COLO668 (cell line): ENCODE data around the gene C10orf90.

ENCODE experiments used
- DNase-seq: peaks from one replicate; lab custom pipeline; 2025; ENCODE audit not compliant: unreplicated experiment; lab: John Stamatoyannopoulos, UW

The C10orf90 gene

DNA sequence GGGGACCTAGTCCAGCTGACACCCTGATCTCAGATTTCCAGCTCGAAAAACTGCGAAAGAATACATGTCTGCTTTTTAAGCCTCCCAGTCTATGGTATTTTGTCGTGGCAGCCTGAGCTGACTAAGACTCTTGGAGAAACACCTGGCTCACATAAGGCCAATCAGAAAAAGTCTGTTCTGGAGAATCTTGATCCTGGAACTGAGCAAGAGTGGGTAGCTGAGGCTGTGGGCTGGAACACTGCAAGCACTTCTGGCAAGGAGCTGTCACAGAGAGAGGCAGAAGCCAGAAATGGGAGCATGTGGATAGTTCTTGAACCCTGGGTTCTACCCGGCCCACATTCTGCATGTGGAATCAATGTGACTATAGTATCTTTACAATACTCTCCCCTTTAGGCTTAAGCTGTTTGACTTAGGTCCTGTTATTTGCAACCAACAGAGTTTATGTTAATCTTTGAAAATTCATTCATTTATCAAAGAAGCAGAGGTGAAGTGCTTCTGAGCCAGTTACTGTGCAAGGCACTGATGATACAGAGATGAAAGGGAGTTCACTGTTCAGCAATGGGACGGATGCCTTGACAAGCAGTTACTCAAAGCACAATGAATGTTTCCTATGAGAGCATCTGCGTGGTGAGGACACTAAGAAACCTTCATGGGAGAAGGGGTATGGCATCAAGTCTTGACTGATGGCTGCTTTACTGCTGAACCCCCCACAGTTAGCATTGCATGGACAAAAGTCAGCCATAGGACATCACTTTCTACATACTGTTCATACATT is 4.4 kb upstream of the C10orf90 start:
- no peak for DNase-seq

DNA sequence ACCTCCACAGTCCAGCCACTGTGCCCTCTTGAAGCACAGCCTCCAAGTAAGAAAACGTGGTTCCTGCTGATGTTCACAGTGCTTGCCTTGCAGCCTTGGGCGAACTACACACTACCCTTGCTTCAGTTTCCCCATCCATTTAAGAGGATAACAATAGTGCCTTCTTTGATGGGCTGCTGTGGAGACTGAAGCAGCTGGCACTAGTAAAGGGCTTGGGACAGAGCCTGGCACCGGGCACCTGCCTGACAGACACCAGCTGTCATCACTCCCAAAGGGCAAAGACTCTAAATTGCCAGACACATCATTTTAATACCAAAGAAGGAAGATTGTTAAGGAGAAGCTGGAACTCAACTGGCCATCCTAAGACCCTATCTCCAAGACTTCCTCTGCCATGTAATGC is 3.1 kb upstream of the C10orf90 start:
- no peak for DNase-seq

DNA sequence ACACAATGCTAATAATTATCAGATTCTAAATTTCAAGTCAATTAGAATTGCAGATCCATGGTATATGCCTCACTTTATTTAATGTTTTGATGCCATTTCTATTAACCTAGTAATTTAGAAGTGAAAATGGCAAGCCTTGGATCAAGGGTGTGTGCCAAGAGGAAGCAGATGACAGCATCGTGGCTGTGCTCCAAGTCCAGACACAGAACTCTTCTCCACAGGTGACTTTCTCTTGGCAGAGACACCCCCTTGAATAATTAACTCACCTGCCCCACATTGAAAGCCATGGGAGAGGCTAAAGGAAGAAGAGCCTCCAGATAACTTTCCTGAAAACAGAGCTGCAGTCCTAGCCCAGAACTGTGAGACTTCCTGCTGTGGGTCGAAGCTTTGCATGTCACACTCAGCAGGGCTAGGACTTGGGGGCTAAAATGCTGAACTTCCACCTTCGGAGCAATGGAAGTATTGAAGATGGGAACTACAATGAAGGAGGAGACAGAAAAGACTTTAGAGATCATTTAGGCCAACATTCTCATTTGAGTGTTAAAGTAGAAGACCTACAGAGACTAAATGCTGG is 996 bp upstream of the C10orf90 start:
- DNase-seq: no peak

- no peak for DNase-seq
These were observed 385 bp upstream of the C10orf90 start for GRCh38 chr10:126670895-126671261.

GRCh38 chr10:126669168-126669567 is 1.3 kb downstream of the C10orf90 start:
- peak; percentile 10 for DNase-seq

- no peak for DNase-seq
These were observed 2.0 kb downstream of the C10orf90 start for GRCh38 chr10:126668505-126668904.

- DNase-seq: no peak
These were observed 2.9 kb downstream of the C10orf90 start for GRCh38 chr10:126667568-126667967.

DNA sequence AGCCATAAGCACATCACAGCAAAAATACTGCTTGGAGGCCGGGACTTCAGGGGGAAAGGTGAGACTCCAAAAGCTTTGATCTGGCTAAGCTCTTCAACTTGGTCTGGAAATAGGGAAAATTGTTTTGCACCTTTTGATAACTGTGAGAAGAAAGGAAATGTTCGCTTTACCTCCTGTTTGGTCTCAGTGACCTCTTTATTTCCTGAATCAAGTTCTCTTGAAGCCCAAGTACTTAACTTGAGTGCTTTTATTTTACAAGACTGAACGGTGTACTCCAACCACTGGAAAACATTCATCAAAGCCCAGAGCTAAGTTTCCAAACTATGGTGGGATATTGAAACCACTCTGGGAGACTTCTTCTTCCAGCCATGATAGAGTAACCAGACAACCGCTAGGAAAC is 5.3 kb downstream of the C10orf90 start:
- DNase-seq: no peak

GRCh38 chr10:126663880-126664279 is 6.6 kb downstream of the C10orf90 start:
- no peak for DNase-seq

DNA sequence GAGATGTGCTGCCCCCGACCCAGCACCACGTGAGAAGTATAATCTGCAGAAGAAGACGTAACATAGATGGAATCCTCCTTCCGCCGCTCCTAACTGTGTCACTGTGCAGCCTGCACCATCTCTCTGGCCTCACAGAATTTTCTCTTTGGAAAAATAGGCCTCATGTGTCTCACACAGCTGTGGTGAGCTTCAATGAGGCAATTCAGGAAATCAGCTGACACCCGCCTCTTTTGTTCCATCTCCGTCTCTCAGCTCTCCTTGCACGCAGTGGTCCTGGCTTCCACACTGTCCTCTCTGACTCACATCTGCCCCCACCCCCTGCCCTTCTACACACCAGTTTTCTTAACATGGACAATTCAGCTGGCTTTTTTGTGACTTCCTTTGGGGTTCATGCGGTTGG is 7.2 kb downstream of the C10orf90 start:
- DNase-seq: no peak

DNA sequence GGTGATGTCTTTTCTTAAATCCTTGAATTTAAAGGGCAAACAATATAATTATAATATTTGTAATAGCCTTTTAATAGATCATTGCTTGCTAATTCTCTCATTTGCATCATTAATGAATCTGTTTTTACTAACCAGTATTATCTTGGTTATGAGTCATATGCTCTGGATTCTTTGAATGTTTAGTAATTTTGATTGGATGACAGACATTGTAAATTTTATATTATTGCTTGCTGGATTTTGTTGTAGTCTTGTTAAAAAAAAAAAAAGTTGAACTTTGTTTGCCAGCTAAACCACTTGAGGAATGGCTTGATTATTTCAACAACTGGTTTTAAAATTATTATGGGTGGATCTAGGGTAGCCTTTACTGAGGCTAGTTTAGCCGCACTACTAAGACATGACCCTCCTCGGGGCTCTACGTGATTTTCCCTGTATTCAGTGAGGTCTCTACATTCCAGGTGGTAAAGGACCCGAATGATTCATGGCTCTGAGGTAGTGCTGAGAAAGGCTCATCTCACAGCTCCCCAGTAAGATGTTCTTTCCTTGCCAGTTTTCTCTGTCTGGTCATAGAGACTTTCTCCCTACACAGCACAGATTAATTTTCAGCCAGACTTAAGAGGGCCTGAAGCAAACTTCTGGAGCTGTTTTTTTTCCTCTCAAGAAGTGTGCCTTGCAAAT is 8.5 kb downstream of the C10orf90 start:
- DNase-seq: no peak

DNA sequence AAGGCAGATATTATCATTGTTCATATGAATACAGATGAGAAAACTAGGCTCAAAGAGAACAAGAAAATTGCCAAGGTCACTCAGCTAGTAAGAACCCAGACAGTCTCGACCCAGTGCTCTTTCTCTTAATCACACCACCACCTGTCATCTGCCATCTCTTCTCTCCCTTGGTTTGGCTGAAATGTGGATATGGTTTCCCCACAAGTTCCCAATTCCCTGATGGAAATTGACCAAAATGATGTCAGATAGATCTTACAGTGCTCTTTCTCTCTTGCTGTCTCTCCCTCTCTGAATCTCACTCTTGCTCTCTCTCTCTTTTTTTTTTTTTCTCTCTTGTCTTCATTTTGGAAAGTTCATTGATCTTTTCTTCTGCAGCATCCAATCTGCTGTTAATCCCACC is 9.1 kb downstream of the C10orf90 start:
- no peak for DNase-seq

DNA sequence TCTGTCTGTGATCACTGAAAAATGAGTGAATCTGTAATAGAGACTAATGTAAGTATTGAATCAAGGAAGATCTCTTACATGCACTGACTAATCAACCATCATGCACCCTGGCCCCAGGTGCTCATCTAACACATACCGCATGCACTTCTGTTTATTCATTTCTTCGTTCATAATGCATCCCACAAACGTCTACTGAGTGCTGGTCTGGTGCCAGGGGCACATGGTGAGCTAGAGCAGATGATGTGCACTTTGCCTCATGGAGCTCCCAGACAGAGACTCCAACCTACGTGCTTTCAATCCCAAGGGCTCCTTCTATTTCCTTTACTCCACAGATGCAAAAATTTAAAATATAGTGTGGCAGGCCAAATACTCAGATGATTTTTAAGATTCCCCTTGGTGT is 10.7 kb downstream of the C10orf90 start:
- no peak for DNase-seq

DNA sequence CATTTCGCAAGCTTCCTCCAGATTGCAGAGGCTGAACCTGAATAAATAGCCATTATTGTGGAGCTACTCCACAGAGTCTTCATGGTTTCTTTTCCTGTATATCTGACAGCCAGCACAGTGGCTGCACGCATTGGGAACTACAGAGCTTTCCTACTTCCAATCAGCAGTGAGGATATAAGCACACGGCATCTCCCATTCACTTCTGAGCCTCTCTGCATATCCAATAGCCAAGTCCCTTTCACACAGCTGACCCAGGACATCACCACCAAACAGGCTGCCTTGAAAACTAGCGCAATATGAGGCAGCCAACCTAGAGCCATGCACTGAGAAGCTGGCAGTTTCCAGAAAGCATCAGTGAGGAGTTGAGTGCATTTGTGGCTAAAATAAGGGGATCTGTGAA is 11.6 kb downstream of the C10orf90 start:
- no peak for DNase-seq

- DNase-seq: no peak
These were observed 15.9 kb downstream of the C10orf90 start for GRCh38 chr10:126654579-126654978.

DNA sequence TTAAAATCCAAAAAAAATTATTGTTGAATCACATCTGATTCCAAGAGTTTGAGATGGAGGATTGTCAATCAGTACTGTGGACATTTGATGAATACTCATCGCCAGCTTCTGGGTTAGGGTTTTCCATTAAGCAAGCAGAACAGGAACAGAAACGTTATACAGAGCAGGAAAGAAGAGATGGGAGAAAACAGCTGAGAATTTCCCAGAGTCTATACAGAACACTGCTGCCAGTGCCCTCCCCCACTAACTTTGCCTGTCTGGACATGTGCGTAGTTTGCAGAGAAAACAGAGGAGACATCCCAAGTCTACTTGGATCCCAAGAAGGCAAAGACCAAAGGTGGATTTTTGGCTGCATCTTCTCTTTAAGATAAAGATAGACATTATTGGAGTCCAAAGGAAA is 19.0 kb downstream of the C10orf90 start:
- DNase-seq: no peak

DNA sequence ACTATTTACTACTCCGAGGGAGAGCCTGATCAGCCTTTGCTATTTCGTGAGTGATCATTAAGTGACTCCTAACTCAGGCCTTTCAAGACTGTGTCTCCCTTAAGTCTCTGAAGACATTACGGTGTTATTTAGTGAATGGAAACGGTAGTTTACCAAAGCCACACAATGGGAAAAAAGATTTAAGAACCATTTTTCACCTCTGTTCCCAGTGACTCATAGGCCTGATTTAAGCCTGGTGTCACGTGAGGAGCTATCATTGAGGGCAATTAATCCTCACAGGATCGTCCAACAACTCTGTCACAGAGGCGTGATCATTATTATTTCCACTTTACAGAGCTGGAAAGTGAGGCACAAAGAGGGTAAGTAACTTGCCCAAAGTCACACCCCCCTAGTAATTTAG is 20.3 kb downstream of the C10orf90 start:
- no peak for DNase-seq

DNA sequence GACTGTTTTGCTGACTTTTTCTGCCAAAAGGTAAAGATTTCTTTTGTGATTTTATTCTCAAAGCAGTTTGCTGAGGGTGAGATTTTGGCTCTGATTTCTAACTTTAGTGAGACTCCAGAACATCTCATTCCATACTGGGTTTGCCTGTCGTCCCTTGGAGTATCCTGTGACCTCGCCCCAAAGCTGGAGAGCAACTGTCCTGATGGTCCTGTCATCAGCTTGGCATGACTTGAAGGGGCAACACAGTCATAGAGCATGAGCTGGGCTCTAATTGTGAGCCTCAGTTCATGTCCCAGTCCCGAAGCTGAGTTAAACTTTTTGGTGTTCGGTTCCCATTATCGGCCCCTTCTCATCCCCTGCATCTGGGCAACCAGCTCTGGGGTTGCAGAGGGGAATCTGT is 23.4 kb downstream of the C10orf90 start:
- no peak for DNase-seq

DNA sequence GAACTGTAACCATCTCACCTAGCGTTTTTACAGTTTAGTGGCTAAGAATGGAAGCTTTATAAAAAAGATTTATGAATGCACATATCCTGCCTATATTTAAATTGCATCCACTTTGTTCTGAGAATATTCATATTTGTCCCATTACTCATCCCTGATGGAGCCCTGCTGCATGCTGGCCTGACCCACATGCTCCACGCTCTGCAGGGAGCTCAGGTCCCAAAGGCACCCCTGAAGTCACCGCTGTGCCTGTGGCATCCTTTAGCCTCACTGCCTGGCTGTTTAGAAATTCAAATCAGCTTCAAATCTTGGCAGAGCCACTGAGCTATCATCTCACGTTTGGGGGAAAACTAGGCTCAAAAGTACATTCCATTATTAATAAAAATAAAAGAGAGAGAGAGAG is 24.4 kb downstream of the C10orf90 start:
- no peak for DNase-seq

- no peak for DNase-seq
These were observed 30.1 kb downstream of the C10orf90 start for GRCh38 chr10:126640401-126640800.

DNA sequence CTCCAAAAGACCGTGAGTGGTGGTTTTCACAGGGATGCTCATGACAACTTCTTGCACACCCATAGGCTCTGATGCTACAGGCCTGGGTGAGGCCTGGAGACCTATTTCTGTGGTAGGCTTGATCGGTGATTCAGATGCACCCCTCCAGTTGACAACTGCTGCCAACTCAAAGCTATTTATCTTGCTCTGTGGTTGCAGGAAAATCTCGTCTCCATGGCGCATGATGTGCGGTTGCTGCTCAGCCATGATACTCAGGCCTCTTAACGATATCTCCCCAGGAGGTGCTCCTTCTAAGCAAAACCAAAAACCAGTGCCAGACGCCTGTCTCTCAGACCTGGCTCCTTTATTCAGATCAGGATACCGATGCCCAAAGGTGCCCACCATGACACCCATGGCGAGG is 31.4 kb downstream of the C10orf90 start:
- no peak for DNase-seq

DNA sequence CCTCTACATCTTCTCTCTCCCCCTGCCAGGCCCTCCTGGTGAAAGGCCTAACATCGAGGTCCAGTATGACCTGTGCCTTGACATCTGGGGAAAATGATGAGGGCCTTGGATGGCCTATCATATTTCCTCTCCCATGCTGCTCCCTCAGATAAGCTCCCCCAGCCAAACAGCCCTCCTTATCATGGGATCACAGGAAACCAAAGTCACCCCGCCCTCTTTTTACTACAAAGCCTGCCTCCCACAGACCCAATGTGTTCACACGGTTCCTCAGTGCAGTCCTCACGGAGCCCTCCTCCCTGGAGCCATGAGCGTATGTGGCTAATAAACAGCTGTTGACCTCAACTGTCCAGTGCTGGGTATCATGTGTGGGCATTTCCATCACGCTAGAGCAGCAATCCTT is 32.0 kb downstream of the C10orf90 start:
- no peak for DNase-seq

- DNase-seq: no peak
These were observed 33.0 kb downstream of the C10orf90 start for GRCh38 chr10:126637501-126637900.
